Measurements from ENCODE around the gene ZNF787.
"Not testable (repeated sequence)": the region's sequence is repeated elsewhere in the genome, so short reads cannot be mapped to it uniquely, and the experiment has no call there.

Gene ZNF787

GRCh38 chr19:56120002-56120370 is 1.1 kb downstream of the ZNF787 start:
- DNase-seq (ENCODE audit: low read depth): no peak

DNA sequence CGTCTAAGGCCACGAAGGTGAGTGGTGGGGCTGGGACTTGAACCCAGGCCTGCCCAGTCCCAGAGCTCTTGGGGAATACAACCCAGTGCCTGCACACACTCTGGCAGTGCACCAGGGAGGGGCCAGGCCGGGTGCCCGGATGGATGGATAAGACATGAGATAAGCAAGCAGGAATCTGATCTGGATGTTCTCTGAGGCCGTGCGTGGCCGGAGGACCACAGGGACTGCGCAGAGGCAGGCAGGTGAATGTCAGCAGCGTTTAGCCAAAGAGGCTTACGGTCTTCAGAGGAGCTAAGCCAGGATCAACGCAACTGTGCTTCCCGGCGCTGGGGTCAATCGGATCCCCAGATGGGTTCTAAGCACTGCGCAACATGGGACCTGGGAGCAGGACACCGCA is 1.5 kb downstream of the ZNF787 start:
- no peak for DNase-seq (ENCODE audit: low read depth)

- DNase-seq (ENCODE audit: low read depth): no peak
These were observed 2.2 kb downstream of the ZNF787 start for GRCh38 chr19:56118666-56119581.

DNA sequence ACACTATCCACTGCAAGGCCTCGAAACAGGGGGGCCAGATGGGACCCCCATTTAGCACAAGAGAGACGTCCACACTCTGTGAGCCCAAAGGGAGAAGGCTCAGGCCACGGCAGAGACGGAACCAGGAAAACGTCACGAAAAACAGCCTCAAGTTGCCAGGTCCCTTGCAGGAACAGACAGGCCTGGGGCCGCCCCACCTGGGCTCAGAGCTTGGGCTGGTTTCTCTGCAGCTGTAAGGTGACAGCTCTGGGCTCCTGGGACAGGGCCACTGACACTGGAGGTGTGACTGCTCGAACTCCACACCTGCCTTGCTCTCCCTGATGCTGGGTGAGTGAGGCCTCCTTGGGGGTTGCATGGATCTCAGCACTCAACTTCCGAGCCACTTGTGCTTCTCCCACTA is 3.2 kb downstream of the ZNF787 start:
- no peak for DNase-seq (ENCODE audit: low read depth)

- DNase-seq (ENCODE audit: low read depth): no peak
These were observed 3.7 kb downstream of the ZNF787 start for GRCh38 chr19:56117376-56117884.

- no peak for DNase-seq (ENCODE audit: low read depth)
These were observed 4.5 kb downstream of the ZNF787 start for GRCh38 chr19:56116606-56117005.

DNA sequence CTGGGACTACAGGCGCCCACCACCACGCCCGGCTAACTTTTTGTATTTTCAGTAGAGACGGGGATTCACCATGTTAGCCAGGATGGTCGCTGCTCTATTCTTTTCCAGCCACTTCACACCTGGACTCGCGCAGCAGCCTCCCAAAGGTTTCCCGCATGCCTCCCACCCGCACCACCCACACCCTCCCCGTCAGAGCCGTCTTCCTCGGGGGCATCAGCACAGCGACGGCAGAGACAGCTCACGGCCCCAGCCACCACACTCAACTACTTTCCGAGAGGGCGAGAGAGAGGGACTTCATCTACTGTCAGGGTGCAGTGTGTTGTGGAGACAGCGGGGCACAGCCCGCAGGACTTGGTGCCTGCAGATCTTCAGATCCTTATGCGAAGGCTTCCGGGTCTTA is 5.6 kb downstream of the ZNF787 start:
- no peak for DNase-seq (ENCODE audit: low read depth)

- DNase-seq (ENCODE audit: low read depth): no peak
These were observed 6.4 kb downstream of the ZNF787 start for GRCh38 chr19:56114778-56115110.

GRCh38 chr19:56114051-56114777 is 6.9 kb downstream of the ZNF787 start:
- no peak for DNase-seq (ENCODE audit: low read depth)

DNA sequence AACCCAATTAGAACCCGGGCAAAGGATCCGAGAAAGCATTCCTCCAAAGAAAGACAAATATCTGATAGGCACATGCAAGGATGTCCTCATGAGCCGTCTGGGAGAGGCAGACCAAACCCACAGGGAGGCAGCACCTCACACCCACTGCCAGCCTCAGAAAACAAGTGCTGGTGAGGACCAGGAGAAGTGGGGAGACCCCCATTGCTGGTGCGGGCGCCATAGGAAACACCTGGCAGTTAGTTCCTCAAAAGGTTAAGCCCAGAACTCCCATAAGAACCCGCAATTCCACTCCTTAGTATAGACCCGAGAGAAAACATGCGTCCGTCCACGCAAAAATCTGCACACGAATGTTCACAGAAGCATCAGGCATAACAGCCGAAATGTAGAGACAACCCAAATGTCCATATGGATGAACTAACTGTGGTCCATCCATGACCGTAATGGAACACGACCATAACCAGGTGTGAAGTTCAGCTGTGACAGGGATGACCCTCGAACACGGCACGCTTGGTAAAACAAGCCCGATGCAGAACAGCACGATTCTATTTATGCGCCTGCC is 7.9 kb downstream of the ZNF787 start:
- DNase-seq (ENCODE audit: low read depth): no peak

DNA sequence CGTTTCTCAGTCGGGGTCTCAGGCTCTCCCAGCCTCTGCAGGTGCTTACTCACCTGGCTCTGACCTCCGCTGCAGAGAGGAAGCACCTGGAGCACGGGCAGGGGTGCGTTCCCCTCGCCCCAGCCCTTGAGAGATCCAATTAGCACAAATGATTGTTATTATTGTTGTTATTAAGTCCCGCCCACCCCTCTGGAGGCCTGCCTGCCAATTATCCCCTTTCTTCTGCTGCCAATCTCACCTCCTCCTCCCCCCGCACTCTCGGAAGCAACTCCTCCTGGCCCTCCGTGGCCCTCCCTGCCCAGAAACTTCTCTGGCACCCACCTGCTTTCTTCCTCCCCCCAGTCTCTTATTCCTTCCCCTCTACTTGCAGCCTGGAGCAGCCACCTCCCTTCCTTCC is 8.8 kb downstream of the ZNF787 start:
- DNase-seq (ENCODE audit: low read depth): no peak

GRCh38 chr19:56111601-56112312 is 9.3 kb downstream of the ZNF787 start:
- no peak for DNase-seq (ENCODE audit: low read depth)

DNA sequence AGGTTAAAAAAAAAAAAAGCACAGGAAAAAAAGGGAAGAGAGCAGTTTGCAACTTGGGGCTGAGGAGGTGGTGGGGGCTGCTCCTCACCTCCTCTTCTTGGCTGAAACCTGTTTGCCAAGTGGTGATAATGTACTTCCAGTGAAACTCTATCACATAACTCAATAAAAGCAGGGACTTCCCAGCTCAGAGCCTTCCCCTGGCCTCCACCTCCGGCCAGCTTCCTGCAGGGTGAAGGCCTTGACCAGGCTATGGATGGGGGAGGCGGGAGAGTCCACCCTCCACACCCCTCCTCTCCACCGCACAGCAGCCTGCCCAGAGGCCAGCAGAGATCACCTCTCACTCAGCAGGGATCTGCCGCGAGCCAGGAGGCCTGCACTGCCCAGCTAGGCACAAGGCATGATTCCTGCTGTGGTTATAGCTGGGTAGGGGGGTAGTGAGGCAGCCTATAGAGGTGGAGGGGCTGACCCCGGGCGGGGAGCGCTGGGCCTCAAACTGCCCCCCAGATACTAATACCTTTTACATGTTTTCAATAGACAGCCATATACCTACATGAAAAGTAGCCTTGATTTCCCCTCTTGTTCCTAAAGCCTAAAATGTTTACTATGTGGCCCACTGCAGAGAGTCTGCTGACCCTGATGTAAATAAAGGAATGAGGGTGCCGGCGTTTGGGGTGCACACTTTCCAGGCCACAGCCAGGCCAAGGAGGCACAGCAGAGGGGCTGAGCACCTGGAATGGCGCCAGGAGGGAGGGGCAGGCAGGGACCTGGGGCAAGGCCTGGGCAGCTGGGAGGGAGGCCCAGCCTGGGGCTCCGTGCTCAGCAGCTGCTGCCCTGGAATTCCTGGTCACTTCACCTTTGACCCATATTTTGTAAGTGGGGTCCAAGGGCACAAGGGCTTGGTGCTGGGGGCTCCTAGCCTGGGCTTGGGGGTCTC is 10.3 kb downstream of the ZNF787 start:
- no peak for DNase-seq (ENCODE audit: low read depth)

GRCh38 chr19:56109226-56109625 is 11.9 kb downstream of the ZNF787 start:
- no peak for DNase-seq (ENCODE audit: low read depth)

DNA sequence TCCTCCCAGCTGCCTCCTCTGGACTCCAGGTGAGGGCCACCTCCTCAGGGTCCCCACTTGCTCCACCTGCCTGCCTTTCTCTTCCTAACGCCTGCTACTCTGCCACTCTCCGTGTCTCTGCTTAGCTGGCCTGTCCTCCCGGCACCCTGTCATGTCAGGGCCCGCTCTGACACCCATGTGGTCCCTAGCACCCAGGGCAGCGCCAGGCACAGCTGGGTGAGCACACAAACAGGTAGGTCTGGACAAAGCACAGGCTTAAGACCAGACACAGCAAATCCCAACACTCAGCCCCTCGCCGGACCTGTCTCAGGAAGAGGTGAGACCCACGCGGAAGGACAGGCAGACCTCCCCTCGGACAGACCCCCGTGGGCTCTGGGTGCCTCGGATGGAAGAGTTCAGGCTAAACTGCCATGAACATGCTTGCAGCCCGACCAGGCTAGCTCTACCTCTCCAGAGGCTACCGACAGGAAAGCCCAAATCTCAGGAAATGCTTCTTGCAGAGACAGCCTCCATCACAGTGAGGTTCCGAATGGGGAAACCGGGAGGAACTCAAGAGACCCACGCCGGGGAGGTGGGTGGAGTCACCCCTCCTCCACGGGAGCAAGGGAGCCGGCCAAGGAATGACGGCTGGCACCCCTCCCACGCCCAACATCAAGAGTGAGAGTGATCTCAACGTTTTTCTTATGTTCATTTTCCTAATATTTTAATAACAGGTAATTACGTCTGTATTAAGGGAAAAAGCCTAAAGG is 12.5 kb downstream of the ZNF787 start:
- DNase-seq (ENCODE audit: low read depth): no peak

- DNase-seq (ENCODE audit: low read depth): no peak
These were observed 13.3 kb downstream of the ZNF787 start for GRCh38 chr19:56107626-56108351.

DNA sequence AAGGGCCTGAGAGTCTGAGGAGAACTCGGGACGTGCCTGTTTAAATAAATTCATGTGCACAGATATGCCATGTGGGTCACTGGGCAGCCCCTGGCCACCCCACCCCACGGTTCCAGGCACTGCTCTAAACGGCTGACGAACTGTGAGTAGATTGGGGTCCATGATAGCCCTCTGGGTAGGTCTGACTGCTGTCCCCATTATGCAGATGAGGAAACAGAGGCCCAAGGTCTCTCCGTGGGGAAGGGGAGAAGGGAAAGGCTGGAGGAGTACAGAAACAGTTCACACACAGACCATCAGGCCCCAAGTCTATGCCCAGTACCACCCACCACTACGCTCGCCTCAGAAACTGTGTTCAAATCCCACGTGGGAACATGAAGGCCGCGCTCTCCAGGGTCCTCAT is 14.1 kb downstream of the ZNF787 start:
- DNase-seq (ENCODE audit: low read depth): no peak

DNA sequence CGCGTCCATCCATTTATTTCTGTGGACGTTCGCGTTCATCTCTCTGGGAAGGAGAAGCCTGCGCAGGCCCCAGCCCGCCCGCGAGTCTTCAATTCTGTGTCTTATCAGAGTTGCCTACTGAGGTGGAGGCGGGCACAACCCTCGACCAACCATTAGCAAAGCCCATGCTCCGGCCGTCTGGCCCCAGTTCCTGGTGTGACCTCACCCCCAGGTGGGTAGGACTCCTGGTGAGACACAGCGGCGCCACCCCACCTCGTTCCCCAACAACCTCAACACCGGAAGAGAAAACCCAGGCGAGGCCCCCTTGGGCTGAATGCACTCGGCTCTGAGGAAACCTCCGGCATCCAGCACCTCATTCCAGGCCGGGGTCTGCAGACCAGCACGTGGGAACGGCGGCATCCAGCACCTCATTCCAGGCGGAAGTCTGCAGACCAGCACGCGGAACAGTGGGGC is 14.7 kb downstream of the ZNF787 start:
- no peak for DNase-seq (ENCODE audit: low read depth)

GRCh38 chr19:56105831-56106396 is 15.2 kb downstream of the ZNF787 start:
- not testable (repeated sequence) for DNase-seq (ENCODE audit: low read depth)

Data from activated T-helper 1 cell treated with Interleukin-2 at 50 U/mL for 16 hours (primary cell).